Endometrial microvascular endothelial cells (primary cell): ENCODE measurements around the gene SLC4A7. TPM values are rescaled to one million over a fixed set of nuclear protein-coding genes. Genes with fewer than 3 reads are reported as not detected.
"Not testable (repeated sequence)": the region's sequence is repeated elsewhere in the genome, so short reads cannot be mapped to it uniquely, and the experiment has no call there.

Source experiments
- in situ Hi-C: cut with HindIII; loops from 2 replicates; pipeline ENCODE4 v1.10.0; 2017; ENCODE audit warnings: low sequenced_read_pairs, low pct_unique_long_range_greater_than_20kb; ENCODE audit errors: inconsistent ontology term
- total RNA-seq: library from RNA; depleted of rRNA; stranded (reverse); fragments of >200 nt; gene quantifications from one replicate; pipeline ENCODE4 v1.2.3, GENCODE V29; 2015; ENCODE audit errors: inconsistent ontology term

SLC4A7 gene
- total RNA-seq, 1 donor from 2014 or later, result 21.8 TPM

- in situ Hi-C loops, result no loop called here
Observed at GRCh38 chr3:27449530-27450150, 34.5 kb downstream of the SLC4A7 start.

- in situ Hi-C loops, result not testable (repeated sequence)
Observed at GRCh38 chr3:27442995-27443394, 41.2 kb downstream of the SLC4A7 start.

- in situ Hi-C loops, result not testable (repeated sequence)
Observed at GRCh38 chr3:27438352-27438751, 45.8 kb downstream of the SLC4A7 start.

GRCh38 chr3:27431116-27431515 is 53.1 kb downstream of the SLC4A7 start:
- in situ Hi-C loops, result no loop called here

GRCh38 chr3:27429909-27430308 is 54.3 kb downstream of the SLC4A7 start:
- in situ Hi-C loops, result no loop called here

GRCh38 chr3:27428446-27428845 is 55.7 kb downstream of the SLC4A7 start:
- in situ Hi-C loops, result no loop called here

- in situ Hi-C loops, result no loop called here
Observed at GRCh38 chr3:27426926-27427325, 57.3 kb downstream of the SLC4A7 start.

- in situ Hi-C loops, result no loop called here
Observed at GRCh38 chr3:27425896-27426565, 58.2 kb downstream of the SLC4A7 start.

GRCh38 chr3:27424812-27425521 is 59.2 kb downstream of the SLC4A7 start:
- in situ Hi-C loops, result not testable (repeated sequence)

- in situ Hi-C loops, result no loop called here
Observed at GRCh38 chr3:27423463-27423862, 60.7 kb downstream of the SLC4A7 start.

- in situ Hi-C loops, result no loop called here
Observed at GRCh38 chr3:27422617-27423016, 61.6 kb downstream of the SLC4A7 start.

GRCh38 chr3:27415202-27415601 is 69.0 kb downstream of the SLC4A7 start:
- in situ Hi-C loops, result no loop called here

GRCh38 chr3:27392950-27393679 is 91.1 kb downstream of the SLC4A7 start:
- in situ Hi-C loops, result no loop called here

GRCh38 chr3:27392414-27392813 is 91.8 kb downstream of the SLC4A7 start:
- in situ Hi-C loops, result not testable (repeated sequence)

GRCh38 chr3:27391796-27392195 is 92.4 kb downstream of the SLC4A7 start:
- in situ Hi-C loops, result no loop called here

- in situ Hi-C loops, result no loop called here
Observed at GRCh38 chr3:27387625-27388024, 96.6 kb downstream of the SLC4A7 start.

- in situ Hi-C loops, result no loop called here
Observed at GRCh38 chr3:27385504-27385903, 98.7 kb downstream of the SLC4A7 start.

GRCh38 chr3:27384191-27384590 is 100.0 kb downstream of the SLC4A7 start:
- in situ Hi-C loops, result no loop called here
